IMR-90 (cell line): Measurements from ENCODE around the gene EXOC3L2. TPM values are rescaled to one million over a fixed set of nuclear protein-coding genes. Genes with fewer than 3 reads are reported as not detected.

Experiments
- ATAC-seq: fragments of 200-7000 bp; cut with Tn5 transposase; 2 replicates; pipeline ENCODE4 v1.9.1; 2020; ENCODE audit warnings: low read depth, mild to moderate bottlenecking, moderate library complexity
- BruUV-seq: library from RNA; stranded (reverse); fragments of 400-500 nt; replicated peaks from 2 replicates; lab custom pipeline; 2021; lab: Mats Ljungman, UMichigan
- CTCF ChIA-PET: fragments of 300-600 bp; formaldehyde crosslinking; extraction: SDS; loops from one replicate; lab custom pipeline; 2021; ENCODE audit warnings: antibody characterized with exemption; lab: Yijun Ruan, JAX
- POLR2A ChIA-PET: fragments of 300-600 bp; sonication (Branson Sonifier 250); formaldehyde crosslinking; loops from one replicate; lab custom pipeline; 2022; ENCODE audit warnings: antibody characterized with exemption; ENCODE audit not compliant: unreplicated experiment; lab: Charles Lee
- DNase-seq: peaks from one replicate; pipeline ENCODE4 v3.0.0; 2013
- H2AFZ ChIP-seq: replicated peaks from 2 replicates; pipeline ENCODE3; 2013; ENCODE audit warnings: low read length, mild to moderate bottlenecking; ENCODE audit not compliant: poor library complexity
- H2AK5ac ChIP-seq: 2 replicates; pipeline ENCODE4 v1.6.1; 2013; ENCODE audit warnings: low read depth, low read length, inconsistent platforms
- H2AK9ac ChIP-seq: replicated peaks from 2 replicates; pipeline ENCODE3; 2013; ENCODE audit warnings: mild to moderate bottlenecking, low read depth, low read length, moderate library complexity; ENCODE audit not compliant: poor library complexity
- H2BK120ac ChIP-seq: 2 replicates; pipeline ENCODE4 v1.6.1; 2013; ENCODE audit warnings: low read depth, low read length, inconsistent platforms
- H2BK15ac ChIP-seq: 3 replicates; pipeline ENCODE4 v1.6.1; 2013; ENCODE audit warnings: low read depth, low read length, inconsistent platforms
- H2BK20ac ChIP-seq: 2 replicates; pipeline ENCODE4 v1.6.1; 2013; ENCODE audit warnings: low read depth, mild to moderate bottlenecking, inconsistent platforms, low read length, moderate library complexity
- H2BK5ac ChIP-seq: 2 replicates; pipeline ENCODE4 v1.6.1; 2013; ENCODE audit warnings: mild to moderate bottlenecking, low read depth, low read length, inconsistent platforms; ENCODE audit not compliant: poor library complexity, severe bottlenecking
- H3K14ac ChIP-seq: replicated peaks from 2 replicates; pipeline ENCODE4 v1.6.1; 2013; ENCODE audit warnings: low read depth, low read length, inconsistent platforms
- H3K18ac ChIP-seq: 2 replicates; pipeline ENCODE4 v1.6.1; 2013; ENCODE audit warnings: low read depth, low read length, control low read depth
- H3K23ac ChIP-seq: 2 replicates; pipeline ENCODE4 v1.6.1; 2013; ENCODE audit warnings: low read depth, low read length, inconsistent platforms
- H3K27ac ChIP-seq: 2 replicates; pipeline ENCODE4 v1.5.1; 2013; ENCODE audit warnings: mild to moderate bottlenecking, control low read depth, low read length; ENCODE audit not compliant: insufficient read depth
- H3K27me3 ChIP-seq: 2 replicates; pipeline ENCODE4 v1.6.1; 2013; ENCODE audit warnings: low read length; ENCODE audit not compliant: control insufficient read depth, insufficient read depth
- H3K36me3 ChIP-seq: 2 replicates; pipeline ENCODE4 v1.6.1; 2013; ENCODE audit warnings: low read length, mixed read lengths; ENCODE audit not compliant: control insufficient read depth, insufficient read depth
- H3K4ac ChIP-seq: 2 replicates; pipeline ENCODE4 v1.6.1; 2013; ENCODE audit warnings: low read depth, low read length, inconsistent platforms
- H3K4me1 ChIP-seq: 2 replicates; pipeline ENCODE4 v1.6.1; 2013; ENCODE audit warnings: low read length, mixed read lengths; ENCODE audit not compliant: control insufficient read depth, insufficient read depth
- H3K4me2 ChIP-seq: 2 replicates; pipeline ENCODE4 v1.6.1; 2013; ENCODE audit warnings: low read depth, mild to moderate bottlenecking, control low read depth, low read length, moderate library complexity
- H3K4me3 ChIP-seq: 2 replicates; pipeline ENCODE4 v1.5.1; 2013; ENCODE audit warnings: low read depth, mild to moderate bottlenecking, control low read depth, low read length, moderate library complexity; ENCODE audit not compliant: insufficient read depth
- H3K56ac ChIP-seq: 2 replicates; pipeline ENCODE4 v1.6.1; 2013; ENCODE audit warnings: low read length, inconsistent platforms; ENCODE audit not compliant: insufficient read depth; ENCODE audit errors: extremely low read depth
- H3K79me1 ChIP-seq, 2 experiments: 2 replicates each; pipeline ENCODE4 v1.6.1; 2013; ENCODE audit warnings: low read length in 2 of 2, inconsistent platforms in 1 of 2, low read depth in 1 of 2
- H3K9ac ChIP-seq: 2 replicates; pipeline ENCODE4 v1.6.1; 2013; ENCODE audit warnings: low read depth, low read length, control low read depth
- H3K9me1 ChIP-seq: 2 replicates; pipeline ENCODE4 v1.6.1; 2013; ENCODE audit warnings: low read length, inconsistent platforms; ENCODE audit not compliant: insufficient read depth
- H3K9me3 ChIP-seq: 2 replicates; pipeline ENCODE4 v1.6.1; 2013; ENCODE audit warnings: low read length; ENCODE audit not compliant: control insufficient read depth, insufficient read depth
- H4K20me1 ChIP-seq: 2 replicates; pipeline ENCODE4 v1.6.1; 2013; ENCODE audit warnings: low read length, inconsistent platforms; ENCODE audit not compliant: insufficient read depth
- H4K5ac ChIP-seq: 2 replicates; pipeline ENCODE4 v1.6.1; 2013; ENCODE audit warnings: mild to moderate bottlenecking, low read depth, low read length, control low read depth
- H4K8ac ChIP-seq, 2 experiments: 2 replicates each; pipeline ENCODE4 v1.6.1; 2013; ENCODE audit warnings: low read depth in 2 of 2, low read length in 2 of 2, control low read depth in 1 of 2, inconsistent platforms in 1 of 2
- H4K91ac ChIP-seq: 2 replicates; pipeline ENCODE4 v1.6.1; 2013; ENCODE audit warnings: low read depth, low read length, inconsistent platforms; ENCODE audit not compliant: insufficient read depth
- CEBPB ChIP-seq: IDR thresholded peaks from 2 replicates; pipeline ENCODE4 v1.6.1; 2012; ENCODE audit warnings: low read depth, low read length, improper control_type of control experiment
- CTCF ChIP-seq: conservative IDR thresholded peaks from 2 replicates; pipeline ENCODE4 v1.5.1; 2012; ENCODE audit warnings: mild to moderate bottlenecking, low read depth, low read length, improper control_type of control experiment
- ELK1 ChIP-seq: fragments of 150-350 bp; IDR thresholded peaks from 2 replicates; pipeline ENCODE4 v1.6.1; 2016; ENCODE audit warnings: low read depth, mild to moderate bottlenecking, low read length, moderate library complexity, borderline replicate concordance
- FOS ChIP-seq: fragments of 150-350 bp; IDR thresholded peaks from 2 replicates; pipeline ENCODE4 v1.6.1; 2016; ENCODE audit warnings: low read depth, low read length
- MAFK ChIP-seq: IDR thresholded peaks from 2 replicates; pipeline ENCODE4 v1.6.1; 2012; ENCODE audit warnings: low read depth, low read length, improper control_type of control experiment
- MAZ ChIP-seq: IDR thresholded peaks from 2 replicates; pipeline ENCODE4 v1.6.1; 2012; ENCODE audit warnings: low read depth, mild to moderate bottlenecking, low read length, improper control_type of control experiment, moderate library complexity, borderline replicate concordance
- MXI1 ChIP-seq: IDR thresholded peaks from 2 replicates; pipeline ENCODE4 v1.6.1; 2012; ENCODE audit warnings: low read depth, mild to moderate bottlenecking, low read length, moderate library complexity, borderline replicate concordance
- NFE2L2 ChIP-seq: fragments of 150-350 bp; IDR thresholded peaks from 2 replicates; pipeline ENCODE4 v1.6.1; 2016; ENCODE audit warnings: low read depth, mild to moderate bottlenecking, low read length
- RAD21 ChIP-seq: IDR thresholded peaks from 2 replicates; pipeline ENCODE4 v1.6.1; 2012; ENCODE audit warnings: low read length, improper control_type of control experiment
- RCOR1 ChIP-seq: IDR thresholded peaks from 2 replicates; pipeline ENCODE4 v1.6.1; 2012; ENCODE audit warnings: mild to moderate bottlenecking, low read length, improper control_type of control experiment; ENCODE audit not compliant: insufficient replicate concordance
- USF2 ChIP-seq: fragments of 150-350 bp; IDR thresholded peaks from 2 replicates; pipeline ENCODE4 v1.6.1; 2017; ENCODE audit warnings: mild to moderate bottlenecking, antibody characterized with exemption, low read length, low read depth
- WGBS, 2 experiments: methylation state at CpG; one replicate each; pipeline versions ENCODE4 v1.1.5 to v1.1.7; 2013; ENCODE audit warnings: missing lambda C conversion rate in 2 of 2; ENCODE audit not compliant: insufficient read length in 1 of 2; ENCODE audit errors: extremely low coverage in 2 of 2; 5-methylcytosine and 5-hydroxymethylcytosine counted together
- dilution Hi-C: fragments of 300-500 bp; cut with HindIII; formaldehyde crosslinking; loops from one replicate; pipeline ENCODE4 v1.14.3; 2018; ENCODE audit warnings: low sequenced_read_pairs; ENCODE audit not compliant: unreplicated experiment
- in situ Hi-C: fragments of 300-500 bp; cut with MboI; formaldehyde crosslinking; loops from 3 replicates; pipeline ENCODE4 v1.14.3; 2019; ENCODE audit warnings: low sequenced_read_pairs, inconsistent platforms, mixed read lengths
- intact Hi-C: fragments of 100-400 bp; cut with micrococcal nuclease; formaldehyde crosslinking; loops from 2 replicates; pipeline ENCODE4 v1.10.0; 2022
- polyA plus RNA-seq, 3 experiments: library from polyadenylated mRNA; depleted of rRNA; stranded (reverse); fragments of >200 nt; gene quantifications; 2 replicates each; pipeline ENCODE4 v1.2.3, GENCODE V29; 2012; ENCODE audit warnings: low replicate concordance in 1 of 3
- total RNA-seq: library from RNA; depleted of rRNA; stranded (reverse); fragments of >200 nt; gene quantifications from 2 replicates; pipeline ENCODE4 v1.2.3, GENCODE V29; 2012

The EXOC3L2 gene
- total and polyA plus RNA-seq, 2 of the 4 experiments (the other 2 are of a cell fraction), result 0.03 TPM; not detected in 1

GRCh38 chr19:45184115-45184514, 61.1 kb downstream of the EXOC3L2 start (continued):
- TF ChIP-seq ELK1, result no peak
- no peak for TF ChIP-seq RCOR1
- TF ChIP-seq MAFK, result no peak

- Histone ChIP-seq H2BK120ac (no peak overlapping the region), H3K4me1 (peaks cover 4% of the 10 kb centered on the region; the same call in 1 of the 2 replicates), H3K9me3 (no peaks in the 10 kb centered on the region), H3K14ac (no peak overlapping the region), H4K91ac (no peak overlapping the region), H4K5ac (no peak overlapping the region), H3K18ac (no peak overlapping the region), H3K4me3 (no peak overlapping the region), H3K56ac (no peak overlapping the region), H3K27ac (no peak overlapping the region), H3K4me2 (no peak overlapping the region), H3K4ac (no peak overlapping the region), H3K27me3 (no peaks in the 10 kb centered on the region), H3K36me3 (peaks cover 4% of the 10 kb centered on the region; the same call in 1 of the 2 replicates), H3K9ac (no peak overlapping the region), H4K20me1 (peaks cover 16% of the 10 kb centered on the region; the same call in 1 of the 2 replicates), H4K8ac (no peak overlapping the region), H2AK5ac (no peak overlapping the region), H2BK20ac (no peak overlapping the region), H2AFZ (no peak overlapping the region), H2AK9ac (no peak overlapping the region), H3K9me1 (0 out of 2 replicates have a peak, but pooled peaks cover 5% of the 10 kb centered on the region), H3K23ac (no peak overlapping the region), H3K79me1 (peaks cover 11 to 37% of the 10 kb centered on the region in 2 experiments), H2BK5ac (no peak overlapping the region), H2BK15ac (no peak overlapping the region)
- in situ Hi-C loops (no loop called here), intact Hi-C loops (no loop called here), dilution Hi-C loops (no loop called here)
- WGBS, 2 experiments, result 80% methylated on average over 4 of the region's 4 CpGs; no CpG with 5 or more reads in 1 of the 2 experiments
- ATAC-seq (no peak), DNase-seq (no peak)
- CTCF ChIA-PET, result no interaction called here
- TF ChIP-seq RAD21, result no peak
- no peak for TF ChIP-seq NFE2L2
- TF ChIP-seq USF2, result no peak
- no peak for TF ChIP-seq FOS
- no peak for TF ChIP-seq MXI1
- TF ChIP-seq CEBPB, result no peak
- TF ChIP-seq MAZ, result no peak
- no peak for TF ChIP-seq MAFK
- TF ChIP-seq RCOR1, result no peak
- no peak for TF ChIP-seq CTCF
- POLR2A ChIA-PET, result interaction anchor here (0.6 kb wide), 2 partner anchors 49 to 1749 kb away, joined by 3 to 6 read pairs; no protein-coding TSS in a partner anchor
- no TSS peak for BruUV-seq
Measured at GRCh38 chr19:45182758-45183157, 62.4 kb downstream of the EXOC3L2 start.
